ENCODE data around the gene NAT8L. TPM values are rescaled to one million over a fixed set of nuclear protein-coding genes. Genes with fewer than 3 reads are reported as not detected.

NAT8L gene
- total RNA-seq, 1 donor from 2014 or later = not detected

DNA sequence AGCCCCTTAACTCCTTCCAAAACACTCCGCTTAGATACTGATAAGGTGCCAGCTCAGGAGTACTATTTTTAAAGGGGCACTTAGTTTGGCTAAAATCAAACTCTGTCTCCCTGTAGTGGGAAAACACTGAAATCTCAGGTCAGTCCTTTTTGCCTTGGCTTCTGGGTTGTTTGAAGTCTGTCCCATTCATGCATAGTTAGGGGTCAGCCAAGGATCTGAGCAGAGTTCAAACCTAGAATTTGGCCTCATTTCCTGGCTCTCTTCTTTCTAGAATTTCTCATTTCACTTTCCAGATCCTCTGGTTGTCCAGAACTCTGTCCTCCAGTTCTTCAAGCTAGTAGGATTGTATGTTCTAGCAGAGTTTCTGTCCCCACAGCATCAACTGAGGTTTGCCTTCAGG is 31.5 kb downstream of the NAT8L start:
- Histone ChIP-seq H3K4me3 (no peak overlapping the region), H3K27me3 (no peaks in the 10 kb centered on the region), H3K27ac (no peak overlapping the region), H3K9me3 (no peaks in the 10 kb centered on the region), H3K4me1 (no peaks in the 10 kb centered on the region), H3K36me3 (no peaks in the 10 kb centered on the region)
- no peak for DNase-seq (ENCODE audit: low spot score in 2 of 2)
- intact Hi-C loops (cut with DNase I) = no loop called here
- TF ChIP-seq, protein P1, sequence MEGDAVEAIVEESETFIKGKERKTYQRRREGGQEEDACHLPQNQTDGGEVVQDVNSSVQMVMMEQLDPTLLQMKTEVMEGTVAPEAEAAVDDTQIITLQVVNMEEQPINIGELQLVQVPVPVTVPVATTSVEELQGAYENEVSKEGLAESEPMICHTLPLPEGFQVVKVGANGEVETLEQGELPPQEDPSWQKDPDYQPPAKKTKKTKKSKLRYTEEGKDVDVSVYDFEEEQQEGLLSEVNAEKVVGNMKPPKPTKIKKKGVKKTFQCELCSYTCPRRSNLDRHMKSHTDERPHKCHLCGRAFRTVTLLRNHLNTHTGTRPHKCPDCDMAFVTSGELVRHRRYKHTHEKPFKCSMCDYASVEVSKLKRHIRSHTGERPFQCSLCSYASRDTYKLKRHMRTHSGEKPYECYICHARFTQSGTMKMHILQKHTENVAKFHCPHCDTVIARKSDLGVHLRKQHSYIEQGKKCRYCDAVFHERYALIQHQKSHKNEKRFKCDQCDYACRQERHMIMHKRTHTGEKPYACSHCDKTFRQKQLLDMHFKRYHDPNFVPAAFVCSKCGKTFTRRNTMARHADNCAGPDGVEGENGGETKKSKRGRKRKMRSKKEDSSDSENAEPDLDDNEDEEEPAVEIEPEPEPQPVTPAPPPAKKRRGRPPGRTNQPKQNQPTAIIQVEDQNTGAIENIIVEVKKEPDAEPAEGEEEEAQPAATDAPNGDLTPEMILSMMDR (IDR thresholded peaks at IDR 0.05) = no peak

DNA sequence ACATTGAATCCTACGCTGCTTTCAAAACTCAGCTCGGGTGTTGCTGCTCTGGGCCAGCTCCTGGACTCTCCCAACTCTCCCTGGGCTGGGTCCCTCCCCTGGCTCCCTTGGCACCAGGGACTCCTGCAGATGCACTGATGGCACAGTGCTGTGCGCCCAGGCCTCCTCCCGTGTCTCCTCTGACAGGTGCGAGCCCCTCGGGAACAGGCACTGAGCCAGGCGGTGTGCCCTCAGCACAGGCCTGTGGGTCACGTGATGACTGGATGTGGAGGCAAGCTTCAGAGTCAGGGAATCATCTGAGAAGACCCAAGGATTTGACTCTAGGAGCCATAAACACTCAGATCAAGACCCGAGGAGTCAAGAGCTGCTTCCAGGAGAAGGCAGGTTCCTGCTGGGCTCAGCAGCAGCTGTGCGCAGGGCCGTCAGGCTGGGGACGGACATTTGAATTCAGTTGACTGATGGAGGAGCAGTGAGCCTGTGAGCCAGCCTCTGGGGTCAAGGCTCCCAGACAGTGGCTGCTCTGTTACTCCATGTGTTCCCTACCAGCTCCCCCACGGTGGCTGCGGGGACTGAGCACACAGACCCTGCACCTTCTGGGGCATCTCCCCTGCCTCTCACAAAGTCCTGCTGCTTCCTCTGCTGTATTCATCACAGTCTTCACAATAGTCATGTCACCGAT is 33.0 kb downstream of the NAT8L start:
- Histone ChIP-seq H3K27ac (no peak overlapping the region), H3K4me3 (no peak overlapping the region), H3K36me3 (no peaks in the 10 kb centered on the region), H3K27me3 (no peaks in the 10 kb centered on the region), H3K9me3 (peaks cover 0 to 4% of the 10 kb centered on the region in 2 donors), H3K4me1 (no peaks in the 10 kb centered on the region)
- TF ChIP-seq, protein P1 (IDR thresholded peaks at IDR 0.05) = no peak
- DNase-seq (ENCODE audit: low spot score in 2 of 2) = no peak
- intact Hi-C loops (cut with DNase I) = no loop called here

DNA sequence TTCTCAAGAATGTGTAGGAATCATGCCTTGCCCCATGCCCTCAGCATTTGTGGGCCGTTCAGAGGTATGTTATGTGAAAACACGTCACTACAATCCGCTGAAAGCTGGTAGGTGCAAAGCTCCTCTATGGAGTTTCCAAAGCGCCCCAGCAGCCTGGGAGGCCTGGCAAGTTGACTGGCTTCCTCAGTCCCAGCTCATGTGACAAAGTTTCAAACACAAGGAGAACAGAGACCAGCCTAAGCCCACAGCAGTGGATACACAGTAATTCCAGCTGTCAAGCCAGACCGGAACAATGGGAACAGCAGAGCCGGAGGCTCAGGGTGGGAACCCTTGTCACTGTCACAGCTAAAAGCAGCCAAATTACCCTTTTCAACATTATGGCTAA is 33.5 kb downstream of the NAT8L start:
- H3K4me1 ChIP-seq = no peaks in the 10 kb centered on the region
- H3K36me3 ChIP-seq = no peaks in the 10 kb centered on the region
- no peak for DNase-seq (ENCODE audit: low spot score in 2 of 2)
- H3K4me3 ChIP-seq = no peak overlapping the region
- H3K9me3 ChIP-seq = peaks cover 0 to 4% of the 10 kb centered on the region in 2 donors
- TF ChIP-seq, protein P1 (IDR thresholded peaks at IDR 0.05) = no peak
- H3K27ac ChIP-seq = no peak overlapping the region
- no peaks in the 10 kb centered on the region for H3K27me3 ChIP-seq
- intact Hi-C loops (cut with DNase I) = no loop called here

DNA sequence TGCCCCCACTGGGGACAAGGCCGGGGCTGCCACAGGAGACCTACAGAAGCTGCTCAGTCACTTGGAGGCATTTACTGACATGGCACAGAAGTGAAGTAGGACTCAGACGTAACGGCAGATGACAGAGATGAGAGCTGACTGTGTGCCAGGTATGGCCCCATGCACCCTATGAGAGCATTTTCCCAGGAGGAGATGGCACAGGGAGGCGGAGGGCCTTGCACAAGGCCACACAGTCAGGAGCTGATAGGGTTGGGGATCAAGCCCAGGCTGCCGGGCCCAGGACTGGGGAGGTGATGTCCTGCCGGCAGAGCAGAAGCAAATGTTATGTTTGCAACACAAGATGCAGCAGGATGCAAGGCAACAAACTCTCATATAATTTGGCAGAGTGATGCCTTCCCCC is 34.1 kb downstream of the NAT8L start:
- H3K9me3 ChIP-seq = peaks cover 0 to 4% of the 10 kb centered on the region in 2 donors
- TF ChIP-seq, protein P1 (IDR thresholded peaks at IDR 0.05) = no peak
- H3K27ac ChIP-seq = no peak overlapping the region
- H3K4me3 ChIP-seq = no peak overlapping the region
- no peaks in the 10 kb centered on the region for H3K36me3 ChIP-seq
- H3K4me1 ChIP-seq = no peaks in the 10 kb centered on the region
- DNase-seq (ENCODE audit: low spot score in 2 of 2) = no peak
- no peaks in the 10 kb centered on the region for H3K27me3 ChIP-seq
- intact Hi-C loops (cut with DNase I) = no loop called here

DNA sequence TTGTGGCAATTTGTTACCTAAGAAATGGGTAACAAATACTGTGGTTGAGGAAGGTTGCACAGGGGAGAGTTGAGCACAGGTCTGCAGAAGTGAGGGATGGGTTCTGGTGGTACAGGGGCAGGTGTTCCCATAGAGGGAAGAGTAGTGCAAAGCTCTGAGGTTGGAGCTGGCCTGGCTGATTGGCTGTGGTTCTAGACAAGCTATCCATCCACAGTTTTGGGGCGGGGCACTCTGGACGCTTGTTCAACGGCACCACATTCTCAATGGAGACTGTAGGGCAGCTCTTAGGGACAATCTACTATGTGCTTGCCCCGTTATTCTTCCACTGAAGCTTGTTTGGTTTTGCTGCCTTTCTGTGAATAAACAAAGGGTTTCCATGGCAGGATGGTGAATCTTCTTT is 35.4 kb downstream of the NAT8L start:
- intact Hi-C loops (cut with DNase I) = no loop called here
- Histone ChIP-seq H3K4me3 (no peak overlapping the region), H3K9me3 (peaks cover 0 to 4% of the 10 kb centered on the region in 2 donors), H3K27ac (no peak overlapping the region), H3K4me1 (no peaks in the 10 kb centered on the region), H3K36me3 (no peaks in the 10 kb centered on the region), H3K27me3 (no peaks in the 10 kb centered on the region)
- no peak for DNase-seq (ENCODE audit: low spot score in 2 of 2)
- TF ChIP-seq, protein P1 (IDR thresholded peaks at IDR 0.05) = no peak
